LoVo (cell line): ENCODE measurements around the gene ZDHHC14.
"Not testable (repeated sequence)": the region's sequence is repeated elsewhere in the genome, so short reads cannot be mapped to it uniquely, and the experiment has no call there.

Experiments
- DNase-seq: peaks from one replicate; pipeline ENCODE4 v3.0.0-alpha.2; 2016; ENCODE audit warnings: low spot score

ZDHHC14 gene

GRCh38 chr6:157693867-157694266 lies 312.9 kb downstream of the ZDHHC14 start:
- DNase-seq: peak; percentile 74

- DNase-seq: no peak
Observed at GRCh38 chr6:157695301-157696040, 314.5 kb downstream of the ZDHHC14 start.

GRCh38 chr6:157699777-157700636 lies 319.0 kb downstream of the ZDHHC14 start:
- no peak for DNase-seq

GRCh38 chr6:157706351-157706750 lies 325.4 kb downstream of the ZDHHC14 start:
- not testable (repeated sequence) for DNase-seq

GRCh38 chr6:157706883-157707282 lies 325.9 kb downstream of the ZDHHC14 start:
- DNase-seq: no peak

GRCh38 chr6:157707576-157707975 lies 326.6 kb downstream of the ZDHHC14 start:
- DNase-seq: no peak

GRCh38 chr6:157708239-157708638 lies 327.2 kb downstream of the ZDHHC14 start:
- DNase-seq: no peak

GRCh38 chr6:157708933-157709332 lies 327.9 kb downstream of the ZDHHC14 start:
- DNase-seq: no peak

- DNase-seq: no peak
Observed at GRCh38 chr6:157709555-157709954, 328.6 kb downstream of the ZDHHC14 start.

- DNase-seq: no peak
Observed at GRCh38 chr6:157710604-157711003, 329.6 kb downstream of the ZDHHC14 start.

- DNase-seq: no peak
Observed at GRCh38 chr6:157711060-157711459, 330.1 kb downstream of the ZDHHC14 start.

- no peak for DNase-seq
Observed at GRCh38 chr6:157712585-157713295, 331.8 kb downstream of the ZDHHC14 start.

GRCh38 chr6:157713451-157714152 lies 332.6 kb downstream of the ZDHHC14 start:
- no peak for DNase-seq

- no peak for DNase-seq
Observed at GRCh38 chr6:157714153-157714490, 333.1 kb downstream of the ZDHHC14 start.

- DNase-seq: no peak
Observed at GRCh38 chr6:157715728-157716164, 334.8 kb downstream of the ZDHHC14 start.

GRCh38 chr6:157716251-157716995 lies 335.4 kb downstream of the ZDHHC14 start:
- no peak for DNase-seq

- peak; percentile 46 for DNase-seq
Observed at GRCh38 chr6:157717340-157717748, 336.4 kb downstream of the ZDHHC14 start.

- DNase-seq: no peak
Observed at GRCh38 chr6:157718503-157719187, 337.7 kb downstream of the ZDHHC14 start.

- DNase-seq: not testable (repeated sequence)
Observed at GRCh38 chr6:157720964-157721363, 340.0 kb downstream of the ZDHHC14 start.

GRCh38 chr6:157721426-157721825 lies 340.4 kb downstream of the ZDHHC14 start:
- no peak for DNase-seq

- no peak for DNase-seq
Observed at GRCh38 chr6:157721830-157722229, 340.8 kb downstream of the ZDHHC14 start.
